ENCODE data around the gene MRPS21.

- TF ChIP-seq POLR2A (IDR thresholded peaks at IDR 0.05), result no peak
- TF ChIP-seq, protein P1, sequence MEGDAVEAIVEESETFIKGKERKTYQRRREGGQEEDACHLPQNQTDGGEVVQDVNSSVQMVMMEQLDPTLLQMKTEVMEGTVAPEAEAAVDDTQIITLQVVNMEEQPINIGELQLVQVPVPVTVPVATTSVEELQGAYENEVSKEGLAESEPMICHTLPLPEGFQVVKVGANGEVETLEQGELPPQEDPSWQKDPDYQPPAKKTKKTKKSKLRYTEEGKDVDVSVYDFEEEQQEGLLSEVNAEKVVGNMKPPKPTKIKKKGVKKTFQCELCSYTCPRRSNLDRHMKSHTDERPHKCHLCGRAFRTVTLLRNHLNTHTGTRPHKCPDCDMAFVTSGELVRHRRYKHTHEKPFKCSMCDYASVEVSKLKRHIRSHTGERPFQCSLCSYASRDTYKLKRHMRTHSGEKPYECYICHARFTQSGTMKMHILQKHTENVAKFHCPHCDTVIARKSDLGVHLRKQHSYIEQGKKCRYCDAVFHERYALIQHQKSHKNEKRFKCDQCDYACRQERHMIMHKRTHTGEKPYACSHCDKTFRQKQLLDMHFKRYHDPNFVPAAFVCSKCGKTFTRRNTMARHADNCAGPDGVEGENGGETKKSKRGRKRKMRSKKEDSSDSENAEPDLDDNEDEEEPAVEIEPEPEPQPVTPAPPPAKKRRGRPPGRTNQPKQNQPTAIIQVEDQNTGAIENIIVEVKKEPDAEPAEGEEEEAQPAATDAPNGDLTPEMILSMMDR (IDR thresholded peaks at IDR 0.05), result no peak
Measured at GRCh38 chr1:150280138-150280707, 13.4 kb upstream of the MRPS21 start.
